ENCODE measurements around the gene DMD. TPM values are rescaled to one million over a fixed set of nuclear protein-coding genes. Genes with fewer than 3 reads are reported as not detected.

DMD gene
- total RNA-seq, 1 experiment from 2014 or later, result 6.2 TPM

GRCh38 chrX:31374786-31375185 is 1836.6 kb downstream of the DMD start:
- DNase-seq (ENCODE audit: low read depth), result no peak
- in situ Hi-C loops (cut with HindIII; ENCODE audit: low pct_unique_long_range_greater_than_20kb, low sequenced_read_pairs), result no loop called here

DNA sequence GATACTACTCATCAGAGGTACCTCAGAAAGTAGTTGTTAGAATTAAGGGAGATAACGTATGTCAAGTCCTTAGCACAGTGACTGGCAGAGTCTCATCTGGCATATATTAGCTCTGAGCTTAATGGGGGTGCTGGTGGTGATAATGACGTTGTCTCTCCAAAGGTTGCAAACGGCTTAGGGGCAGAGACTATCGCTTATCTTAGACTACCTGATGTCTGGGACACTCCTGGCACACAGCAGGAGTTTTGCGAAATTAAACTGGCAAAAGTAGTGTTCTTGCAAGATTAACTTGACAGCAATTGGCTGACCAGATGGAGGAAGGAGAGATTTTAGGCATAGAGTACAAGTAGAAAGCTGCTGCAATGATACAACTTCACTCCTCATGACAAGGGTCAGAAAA is 1839.4 kb downstream of the DMD start:
- DNase-seq (ENCODE audit: low read depth), result no peak
- in situ Hi-C loops (cut with HindIII; ENCODE audit: low pct_unique_long_range_greater_than_20kb, low sequenced_read_pairs), result no loop called here

DNA sequence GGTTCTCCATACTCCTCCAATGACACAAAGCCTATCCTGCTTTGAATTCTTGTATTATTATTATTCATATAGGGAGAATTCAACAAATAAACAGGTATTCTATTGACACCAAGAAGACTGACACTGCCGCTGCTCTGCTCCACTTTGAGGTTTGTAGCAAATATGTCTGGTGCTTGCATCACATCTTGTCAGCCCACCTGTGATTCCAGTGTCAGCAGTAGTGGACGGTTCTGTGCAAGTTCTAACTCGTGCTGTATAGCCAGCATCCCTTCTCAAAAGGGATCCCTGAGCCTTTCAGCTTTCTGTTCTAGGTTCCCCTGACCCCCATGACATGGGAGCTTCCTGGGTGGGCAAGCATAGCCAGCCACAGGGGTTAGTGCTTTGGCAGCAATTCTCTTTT is 1843.5 kb downstream of the DMD start:
- DNase-seq (ENCODE audit: low read depth), result no peak
- in situ Hi-C loops (cut with HindIII; ENCODE audit: low pct_unique_long_range_greater_than_20kb, low sequenced_read_pairs), result no loop called here

- DNase-seq (ENCODE audit: low read depth), result peak; percentile 67
- in situ Hi-C loops (cut with HindIII; ENCODE audit: low pct_unique_long_range_greater_than_20kb, low sequenced_read_pairs), result no loop called here
Observed at GRCh38 chrX:31366041-31366440, 1845.3 kb downstream of the DMD start.

DNA sequence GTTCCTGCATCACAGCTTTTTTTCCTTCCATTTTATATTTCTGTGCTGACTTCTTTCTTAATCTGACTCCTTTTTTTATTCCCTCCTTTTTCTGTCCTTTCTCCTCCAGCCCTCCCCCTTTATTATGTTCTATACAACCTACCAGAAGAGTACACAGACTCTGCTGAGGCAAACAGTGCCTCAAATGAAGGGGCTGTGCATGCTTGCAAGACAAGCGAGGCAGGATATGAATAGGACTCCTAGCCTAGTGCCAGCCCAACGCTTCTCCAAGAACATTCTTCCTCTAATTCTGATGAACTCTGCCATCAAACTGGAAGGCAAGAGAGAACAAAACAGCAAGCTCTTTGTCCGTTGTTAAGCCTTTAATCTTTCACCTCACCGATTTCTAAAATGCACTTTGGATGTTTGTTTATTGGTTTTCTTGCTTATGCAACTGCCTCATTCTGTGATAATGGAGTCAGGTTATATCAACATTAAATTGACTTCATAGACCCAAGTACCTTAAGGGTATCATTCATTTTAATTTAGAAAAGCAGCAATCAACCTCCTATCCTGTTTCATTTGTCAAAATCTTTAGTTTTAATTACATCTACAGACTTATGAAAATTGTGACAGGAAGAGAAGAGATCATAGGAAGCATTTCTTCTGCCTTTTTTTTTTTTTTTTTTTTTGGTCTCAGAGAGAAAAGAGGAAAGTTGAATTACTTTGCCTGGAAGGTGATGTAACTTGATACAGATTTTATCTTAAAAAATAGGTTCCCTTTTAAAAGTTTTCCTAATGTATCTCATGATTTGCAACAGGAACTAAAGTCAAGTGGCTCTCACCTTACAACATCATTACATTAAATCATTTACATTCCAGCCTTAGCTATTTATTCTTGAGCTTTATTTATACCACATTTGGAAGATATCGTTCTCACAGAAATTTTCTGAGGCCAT is 1854.8 kb downstream of the DMD start:
- no peak for DNase-seq (ENCODE audit: low read depth)

GRCh38 chrX:31355206-31355955 is 1856.0 kb downstream of the DMD start:
- no peak for DNase-seq (ENCODE audit: low read depth)
- in situ Hi-C loops (cut with HindIII; ENCODE audit: low pct_unique_long_range_greater_than_20kb, low sequenced_read_pairs), result no loop called here

More for the DNA sequence above, 1854.8 kb downstream of the DMD start:
- in situ Hi-C loops (cut with HindIII; ENCODE audit: low pct_unique_long_range_greater_than_20kb, low sequenced_read_pairs), result no loop called here

DNA sequence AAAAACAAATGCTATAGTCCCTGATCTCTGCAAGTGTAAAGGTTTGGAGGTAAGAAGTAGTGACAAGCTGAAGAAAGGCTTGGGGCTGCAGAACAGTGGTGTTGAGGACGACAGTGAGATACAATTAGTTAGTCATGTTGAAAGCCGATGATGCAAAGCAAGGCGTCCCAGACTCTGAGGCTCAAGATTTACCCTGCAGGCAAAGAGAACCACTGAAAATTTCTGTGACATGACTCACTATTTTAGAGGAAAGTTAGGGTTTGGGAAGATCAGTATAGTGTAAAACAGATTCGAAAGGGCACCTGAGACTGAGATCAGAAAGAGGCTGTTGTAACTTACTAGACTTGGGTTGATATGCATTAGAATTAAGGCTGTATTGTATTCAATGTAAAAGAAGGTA is 1858.3 kb downstream of the DMD start:
- in situ Hi-C loops (cut with HindIII; ENCODE audit: low pct_unique_long_range_greater_than_20kb, low sequenced_read_pairs), result no loop called here
- DNase-seq (ENCODE audit: low read depth), result peak; percentile 70

DNA sequence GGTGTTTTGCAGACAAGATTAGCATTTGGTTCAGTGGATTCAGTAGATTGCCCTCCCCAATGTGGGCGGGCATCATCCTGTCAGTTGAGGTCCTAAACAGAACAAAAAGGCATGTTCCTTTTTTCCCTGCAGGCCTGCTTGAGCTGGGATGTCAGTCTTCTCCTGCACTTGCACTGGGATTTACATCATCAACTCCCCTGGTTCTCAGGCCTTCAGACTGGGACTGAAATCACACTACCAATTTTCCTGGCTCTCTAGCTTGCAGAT is 1860.6 kb downstream of the DMD start:
- no peak for DNase-seq (ENCODE audit: low read depth)
- in situ Hi-C loops (cut with HindIII; ENCODE audit: low pct_unique_long_range_greater_than_20kb, low sequenced_read_pairs), result no loop called here

- in situ Hi-C loops (cut with HindIII; ENCODE audit: low pct_unique_long_range_greater_than_20kb, low sequenced_read_pairs), result no loop called here
Observed at GRCh38 chrX:31349515-31349914, 1861.8 kb downstream of the DMD start.

GRCh38 chrX:31340587-31340986 is 1870.8 kb downstream of the DMD start:
- in situ Hi-C loops (cut with HindIII; ENCODE audit: low pct_unique_long_range_greater_than_20kb, low sequenced_read_pairs), result no loop called here
- no peak for DNase-seq (ENCODE audit: low read depth)

More at GRCh38 chrX:31349515-31349914, 1861.8 kb downstream of the DMD start:
- DNase-seq (ENCODE audit: low read depth), result no peak

DNA sequence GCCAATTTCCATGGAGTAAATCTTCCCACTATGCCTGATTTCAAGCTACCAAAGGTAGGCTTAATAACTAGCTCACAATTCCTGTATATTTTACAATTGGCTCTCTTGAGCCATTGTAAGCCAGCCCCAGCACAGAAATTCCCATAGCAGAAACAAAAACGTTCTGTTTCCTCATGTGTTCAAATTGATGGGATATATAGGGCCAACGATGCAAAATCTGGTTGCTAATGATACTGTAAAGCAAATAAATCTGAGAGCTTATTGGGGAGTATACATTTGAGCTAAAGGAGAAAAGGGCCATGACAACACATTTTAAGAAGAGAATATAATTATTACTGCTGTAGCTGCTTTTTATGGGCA is 1872.4 kb downstream of the DMD start:
- DNase-seq (ENCODE audit: low read depth), result no peak
- in situ Hi-C loops (cut with HindIII; ENCODE audit: low pct_unique_long_range_greater_than_20kb, low sequenced_read_pairs), result no loop called here

GRCh38 chrX:31337332-31337731 is 1874.0 kb downstream of the DMD start:
- DNase-seq (ENCODE audit: low read depth), result no peak
- in situ Hi-C loops (cut with HindIII; ENCODE audit: low pct_unique_long_range_greater_than_20kb, low sequenced_read_pairs), result no loop called here

GRCh38 chrX:31336419-31336818 is 1874.9 kb downstream of the DMD start:
- in situ Hi-C loops (cut with HindIII; ENCODE audit: low pct_unique_long_range_greater_than_20kb, low sequenced_read_pairs), result no loop called here
- no peak for DNase-seq (ENCODE audit: low read depth)

GRCh38 chrX:31334997-31335396 is 1876.4 kb downstream of the DMD start:
- peak; percentile 35 for DNase-seq (ENCODE audit: low read depth)
- in situ Hi-C loops (cut with HindIII; ENCODE audit: low pct_unique_long_range_greater_than_20kb, low sequenced_read_pairs), result no loop called here

DNA sequence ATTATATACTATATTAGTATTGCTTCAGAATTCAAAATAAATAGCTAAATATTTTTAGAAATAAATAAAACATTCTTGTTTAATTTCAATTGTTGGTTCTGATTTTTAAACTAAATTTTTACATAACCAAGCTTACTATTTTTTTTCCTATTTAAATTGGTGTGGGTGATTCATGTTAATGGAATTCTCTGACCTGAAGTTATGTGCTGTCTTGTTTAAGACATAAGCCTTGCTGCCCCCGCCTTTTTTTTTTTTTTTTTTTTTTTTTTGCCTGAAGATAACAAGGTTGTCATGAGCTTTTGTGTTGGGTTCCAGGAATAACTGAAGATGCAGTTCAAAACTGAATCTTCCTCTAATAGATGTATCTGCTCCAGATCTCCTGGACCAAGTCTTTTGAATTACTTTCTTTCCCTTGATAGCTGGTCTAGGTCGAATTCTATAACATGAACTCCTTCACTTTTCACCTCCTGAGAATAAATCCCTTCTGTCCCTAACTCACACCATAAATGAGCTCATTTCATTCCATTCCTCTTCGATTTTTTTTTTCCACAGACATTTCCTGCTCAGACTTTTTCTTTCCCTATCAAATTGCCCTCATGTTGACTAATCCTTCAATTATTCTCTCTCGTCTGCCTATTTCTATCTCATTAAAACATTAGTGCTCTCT is 1878.1 kb downstream of the DMD start:
- in situ Hi-C loops (cut with HindIII; ENCODE audit: low pct_unique_long_range_greater_than_20kb, low sequenced_read_pairs), result no loop called here
- DNase-seq (ENCODE audit: low read depth), result peak; percentile 76

DNA sequence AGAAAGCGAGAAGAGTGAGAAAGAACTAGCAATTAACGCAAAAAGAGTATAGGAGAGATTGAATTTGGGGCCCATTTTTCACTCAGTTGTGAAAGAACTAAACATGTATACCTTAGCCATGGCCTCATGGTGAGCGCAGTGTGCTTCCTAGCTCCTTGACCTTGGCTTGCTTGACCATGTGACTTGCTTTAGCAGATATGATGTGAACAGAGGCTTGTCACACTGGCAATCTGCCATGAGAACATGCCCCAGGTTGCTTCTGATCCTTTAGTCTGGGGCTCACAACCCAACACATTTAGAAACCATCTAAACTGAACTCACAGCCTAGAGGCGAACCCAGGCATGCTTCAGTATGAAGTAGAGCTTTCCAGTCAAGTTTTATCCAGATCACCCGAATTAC is 1879.4 kb downstream of the DMD start:
- no peak for DNase-seq (ENCODE audit: low read depth)
- in situ Hi-C loops (cut with HindIII; ENCODE audit: low pct_unique_long_range_greater_than_20kb, low sequenced_read_pairs), result no loop called here

- in situ Hi-C loops (cut with HindIII; ENCODE audit: low pct_unique_long_range_greater_than_20kb, low sequenced_read_pairs), result no loop called here
- no peak for DNase-seq (ENCODE audit: low read depth)
Observed at GRCh38 chrX:31331015-31331414, 1880.3 kb downstream of the DMD start.

DNA sequence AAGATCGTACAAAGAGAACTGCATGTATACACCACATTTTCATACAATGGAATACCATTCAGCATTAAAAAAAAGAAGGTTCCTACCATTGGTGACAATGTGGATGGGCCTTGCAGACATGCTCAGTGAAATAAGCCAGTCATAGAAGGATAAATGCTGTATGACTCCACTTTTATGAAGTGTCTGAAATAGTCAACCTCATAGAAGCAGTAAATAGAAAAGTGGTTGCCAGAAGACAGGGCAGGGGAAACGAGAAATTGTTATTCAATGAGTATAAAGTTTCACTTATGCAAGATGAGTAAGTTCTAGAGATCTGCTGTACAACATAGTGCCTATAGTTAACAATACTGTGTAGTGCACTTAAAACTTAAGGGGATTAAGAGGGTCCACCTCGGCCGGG is 1882.1 kb downstream of the DMD start:
- no peak for DNase-seq (ENCODE audit: low read depth)
- in situ Hi-C loops (cut with HindIII; ENCODE audit: low pct_unique_long_range_greater_than_20kb, low sequenced_read_pairs), result no loop called here

DNA sequence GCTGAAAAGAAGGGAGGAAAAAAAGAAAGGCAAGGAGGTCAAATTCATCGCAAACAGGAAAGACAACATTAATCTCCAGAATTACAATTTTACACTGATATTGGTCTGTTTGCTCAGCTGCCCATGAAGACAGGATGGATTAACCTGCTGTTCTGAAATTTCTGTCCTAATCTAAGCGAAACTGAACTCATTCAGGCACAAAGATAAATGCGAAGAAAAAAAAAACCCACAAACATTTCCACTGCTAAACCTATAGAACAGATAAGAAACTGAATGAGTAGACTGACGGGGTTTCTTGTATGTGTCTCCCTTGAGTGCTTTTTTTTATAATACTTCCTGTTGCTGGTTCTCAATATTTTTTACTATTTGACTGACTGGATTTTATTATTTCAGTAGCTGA is 1887.7 kb downstream of the DMD start:
- in situ Hi-C loops (cut with HindIII; ENCODE audit: low pct_unique_long_range_greater_than_20kb, low sequenced_read_pairs), result no loop called here
- no peak for DNase-seq (ENCODE audit: low read depth)

Measured in Caki2 (cell line).